Ascending aorta (tissue), 2 donors: ENCODE measurements around the gene ARAP2. TPM values are rescaled to one million over a fixed set of nuclear protein-coding genes. Genes with fewer than 3 reads are reported as not detected.

ENCODE experiments used
- DNase-seq, 2 donors: peaks; one replicate each; pipeline ENCODE4 v3.0.0-alpha.2; 2019; ENCODE audit warnings: low spot score in 2 of 2
- H3K27ac ChIP-seq, 2 donors: fragments of 200-600 bp; sonication (generic); one replicate each; pipeline ENCODE4 v1.5.1; 2016 to 2017; ENCODE audit warnings: mild to moderate bottlenecking in 1 of 2
- H3K27me3 ChIP-seq: fragments of 200-600 bp; sonication (generic); one replicate; pipeline ENCODE4 v1.5.1; 2017
- H3K36me3 ChIP-seq, 2 donors: fragments of 200-600 bp; sonication (generic); one replicate each; pipeline ENCODE4 v1.5.1; 2016
- H3K4me1 ChIP-seq, 2 donors: fragments of 200-600 bp; sonication (generic); one replicate each; pipeline ENCODE4 v1.5.1; 2016 to 2017; ENCODE audit warnings: mild to moderate bottlenecking in 1 of 2
- H3K4me3 ChIP-seq, 2 donors: fragments of 200-600 bp; sonication (generic); one replicate each; pipeline ENCODE4 v1.5.1; 2016 to 2017; ENCODE audit warnings: mild to moderate bottlenecking in 1 of 2
- H3K9me3 ChIP-seq, 2 donors: fragments of 200-600 bp; sonication (generic); one replicate each; pipeline ENCODE4 v1.5.1; 2016
- CTCF ChIP-seq, 3 experiments: fragments of 200-600 bp in 2 of 3; fragments of 450-650 bp in 1 of 3; sonication (generic) in 2 of 3; IDR thresholded peaks; one replicate each; pipeline ENCODE4 v1.5.1; 2016 to 2019; ENCODE audit warnings: antibody characterized with exemption in 3 of 3, mild to moderate bottlenecking in 1 of 3, moderate library complexity in 1 of 3
- intact Hi-C: fragments of 100-400 bp; cut with DNase I; formaldehyde crosslinking; loops from one replicate; pipeline ENCODE4 v1.15.1; 2023
- total RNA-seq: library from RNA; depleted of rRNA; stranded (reverse); fragments of >200 nt; gene quantifications from one replicate; pipeline ENCODE4 v1.1.0, GENCODE V29; 2016

The ARAP2 gene
- total RNA-seq, 1 donor from 2014 or later, result 12.2 TPM

DNA sequence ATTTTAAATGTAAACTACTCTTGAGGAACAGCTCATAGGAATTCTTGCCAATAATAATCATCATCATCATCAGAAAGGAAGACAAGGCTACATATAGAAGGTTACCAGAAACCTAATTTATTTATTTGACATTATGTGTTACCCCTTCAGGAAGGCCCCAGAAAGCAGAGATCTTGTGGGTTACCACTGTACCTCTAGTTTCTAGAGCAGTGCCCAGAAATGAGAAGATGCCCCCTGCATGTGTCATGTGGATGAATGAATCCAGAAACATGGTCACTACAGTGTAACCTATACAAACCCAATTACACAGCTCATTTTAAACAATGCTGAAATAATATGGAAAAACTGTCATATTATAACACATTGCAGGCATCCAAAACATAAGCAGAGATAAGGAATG lies 70.4 kb downstream of the ARAP2 start:
- no peaks in the 10 kb centered on the region for H3K9me3 ChIP-seq

DNA sequence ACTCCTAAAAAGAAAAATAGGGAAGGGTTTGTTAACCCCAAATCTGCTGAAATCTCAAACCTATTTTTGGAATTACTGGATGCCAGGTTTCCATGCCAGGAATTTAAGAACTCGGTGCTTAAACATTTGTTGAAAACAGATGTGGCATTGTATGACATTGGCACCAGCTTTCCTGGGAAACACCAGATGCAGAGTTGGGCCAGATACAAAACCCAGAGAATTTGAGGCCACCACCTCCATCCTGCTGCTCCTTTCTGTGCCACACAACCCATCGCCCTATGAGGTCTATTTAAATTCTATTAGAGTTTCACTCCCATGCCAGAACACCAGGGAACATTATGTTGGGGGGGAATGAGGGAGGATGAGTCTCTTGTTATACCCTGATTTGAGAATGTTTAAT lies 71.7 kb downstream of the ARAP2 start:
- TF ChIP-seq CTCF (IDR thresholded peaks at IDR 0.05), result no peak
- intact Hi-C loops, result no loop called here
- no peak overlapping the region for H3K4me3 ChIP-seq
- H3K36me3 ChIP-seq, result no peaks in the 10 kb centered on the region
- no peak for DNase-seq
- no peak overlapping the region for H3K27ac ChIP-seq
- H3K27me3 ChIP-seq, result no peaks in the 10 kb centered on the region
- no peaks in the 10 kb centered on the region for H3K4me1 ChIP-seq
- H3K9me3 ChIP-seq, result no peaks in the 10 kb centered on the region

More for the DNA sequence above, 70.4 kb downstream of the ARAP2 start:
- Histone ChIP-seq H3K27me3 (no peaks in the 10 kb centered on the region), H3K4me3 (no peak overlapping the region), H3K36me3 (no peaks in the 10 kb centered on the region), H3K27ac (no peak overlapping the region), H3K4me1 (no peaks in the 10 kb centered on the region)
- no peak for DNase-seq
- intact Hi-C loops, result no loop called here
- no peak for TF ChIP-seq CTCF (IDR thresholded peaks at IDR 0.05)

- intact Hi-C loops, result no loop called here
- Histone ChIP-seq H3K9me3 (no peaks in the 10 kb centered on the region), H3K27me3 (no peaks in the 10 kb centered on the region), H3K27ac (no peak overlapping the region), H3K4me1 (no peaks in the 10 kb centered on the region), H3K4me3 (no peak overlapping the region), H3K36me3 (no peaks in the 10 kb centered on the region)
- DNase-seq, result no peak
- no peak for TF ChIP-seq CTCF (IDR thresholded peaks at IDR 0.05)
Measured at GRCh38 chr4:36168127-36168878, 76.0 kb downstream of the ARAP2 start.

GRCh38 chr4:36165631-36166005 lies 78.7 kb downstream of the ARAP2 start:
- Histone ChIP-seq H3K9me3 (no peaks in the 10 kb centered on the region), H3K27ac (no peak overlapping the region), H3K4me3 (no peak overlapping the region), H3K4me1 (no peaks in the 10 kb centered on the region), H3K27me3 (no peaks in the 10 kb centered on the region), H3K36me3 (no peaks in the 10 kb centered on the region)
- intact Hi-C loops, result no loop called here
- TF ChIP-seq CTCF (IDR thresholded peaks at IDR 0.05), result no peak
- DNase-seq, result no peak

- no peaks in the 10 kb centered on the region for H3K27me3 ChIP-seq
- TF ChIP-seq CTCF (IDR thresholded peaks at IDR 0.05), result no peak
- no peak overlapping the region for H3K27ac ChIP-seq
- intact Hi-C loops, result no loop called here
- no peak overlapping the region for H3K4me3 ChIP-seq
- no peaks in the 10 kb centered on the region for H3K36me3 ChIP-seq
- H3K9me3 ChIP-seq, result no peaks in the 10 kb centered on the region
- H3K4me1 ChIP-seq, result no peaks in the 10 kb centered on the region
- DNase-seq, result no peak
Measured at GRCh38 chr4:36164900-36165630, 79.2 kb downstream of the ARAP2 start.
